Measurements from ENCODE around the gene AGRN. TPM values are rescaled to one million over a fixed set of nuclear protein-coding genes. Genes with fewer than 3 reads are reported as not detected.

The AGRN gene
- total and polyA plus RNA-seq, 2 of the 4 experiments (the other 2 are of a cell fraction): 8.1 to 115 TPM

GRCh38 chr1:1034439-1034781 is 14.5 kb downstream of the AGRN start:
- no peak overlapping the region for H2BK120ac ChIP-seq (ENCODE audit: low read depth, low read length)
- no peak for ATAC-seq (ENCODE audit: low read depth)
- ChIA-PET CTCF (no interaction called here), POLR2A (ENCODE audit: unreplicated experiment) (no interaction called here)
- H4K20me1 ChIP-seq (ENCODE audit: insufficient read depth, low read length): peaks cover 76% of the 10 kb centered on the region
- H2AFZ ChIP-seq (replicated peaks; ENCODE audit: low read length, poor library complexity): no peak overlapping the region
- TF ChIP-seq FOS (IDR thresholded peaks at IDR 0.05; ENCODE audit: low read depth, low read length) (no peak), ELK1 (IDR thresholded peaks at IDR 0.05; ENCODE audit: borderline replicate concordance, low read depth, low read length) (no peak)
- dilution Hi-C loops (cut with HindIII; ENCODE audit: low sequenced_read_pairs, unreplicated experiment) (no loop called here), intact Hi-C loops (cut with micrococcal nuclease) (loop anchor here (5.0 kb wide), 1 partner anchor 83 kb away; the partner anchor contains the start of gene C1orf159), in situ Hi-C loops (cut with MboI; ENCODE audit: low sequenced_read_pairs) (no loop called here)
- peaks cover 5% of the 10 kb centered on the region; the same call in 1 of the 2 replicates for H3K4me1 ChIP-seq (ENCODE audit: control insufficient read depth, insufficient read depth, low read length)
- no peak overlapping the region for H3K23ac ChIP-seq (ENCODE audit: low read depth, low read length)
- no peak overlapping the region for H3K18ac ChIP-seq (ENCODE audit: low read depth, low read length)
- no peak overlapping the region for H2AK5ac ChIP-seq (ENCODE audit: low read depth, low read length)
- H3K27ac ChIP-seq (ENCODE audit: insufficient read depth, low read length): no peak overlapping the region
- H2BK5ac ChIP-seq (ENCODE audit: low read depth, low read length, poor library complexity, severe bottlenecking): no peak overlapping the region
- H3K4me2 ChIP-seq (ENCODE audit: low read depth, low read length): no peak overlapping the region
- H3K9me1 ChIP-seq (ENCODE audit: insufficient read depth, low read length): 0 out of 2 replicates have a peak, but pooled peaks cover 5% of the 10 kb centered on the region
- no peak overlapping the region for H2BK20ac ChIP-seq (ENCODE audit: low read depth, low read length)
- H4K8ac ChIP-seq (ENCODE audit: low read depth in 2 of 2, low read length in 2 of 2): no peak overlapping the region
- H3K79me1 ChIP-seq (ENCODE audit: low read depth in 1 of 2, low read length in 2 of 2): peaks cover 18 to 52% of the 10 kb centered on the region in 2 experiments
- H4K5ac ChIP-seq (ENCODE audit: low read depth, low read length): no peak overlapping the region
- no peak for DNase-seq
- H3K4me3 ChIP-seq (ENCODE audit: insufficient read depth, low read depth, low read length): no peak overlapping the region
- BruUV-seq (replicated peaks): no TSS peak
- H3K14ac ChIP-seq (replicated peaks; ENCODE audit: low read depth, low read length): no peak overlapping the region
- no peak overlapping the region for H3K4ac ChIP-seq (ENCODE audit: low read depth, low read length)
- 85% methylated on average over 13 of the region's 30 CpGs; no CpG with 5 or more reads in 1 of the 2 experiments for WGBS, 2 experiments (ENCODE audit: extremely low coverage in 2 of 2, insufficient read length in 1 of 2)
- H2BK15ac ChIP-seq (ENCODE audit: low read depth, low read length): no peak overlapping the region
- peaks cover 13% of the 10 kb centered on the region for H3K36me3 ChIP-seq (ENCODE audit: control insufficient read depth, insufficient read depth, low read length)
- H3K9me3 ChIP-seq (ENCODE audit: control insufficient read depth, insufficient read depth, low read length): no peaks in the 10 kb centered on the region
- no peak overlapping the region for H3K9ac ChIP-seq (ENCODE audit: low read depth, low read length)
- H3K56ac ChIP-seq (ENCODE audit: extremely low read depth, insufficient read depth, low read length): no peak overlapping the region
- H4K91ac ChIP-seq (ENCODE audit: insufficient read depth, low read depth, low read length): no peak overlapping the region
- H2AK9ac ChIP-seq (replicated peaks; ENCODE audit: low read depth, low read length, poor library complexity): peak overlapping the region; percentile 5
- no peaks in the 10 kb centered on the region for H3K27me3 ChIP-seq (ENCODE audit: control insufficient read depth, insufficient read depth, low read length)

Measured in IMR-90 (cell line).